NCI-H1417 treated with DMSO at 0.1 percent for 48 hours (cell line): ENCODE measurements around the gene GIGYF2.
"Not testable (repeated sequence)": the region's sequence is repeated elsewhere in the genome, so short reads cannot be mapped to it uniquely, and the experiment has no call there.

Experiments
- DNase-seq: peaks from one replicate; lab custom pipeline; 2025; lab: John Stamatoyannopoulos, UW

GIGYF2 gene

GRCh38 chr2:232892221-232892620, 195.1 kb downstream of the GIGYF2 start:
- no peak for DNase-seq

GRCh38 chr2:232892843-232893242, 195.7 kb downstream of the GIGYF2 start:
- DNase-seq = no peak

GRCh38 chr2:232893834-232894233, 196.7 kb downstream of the GIGYF2 start:
- no peak for DNase-seq

GRCh38 chr2:232894251-232894650, 197.1 kb downstream of the GIGYF2 start:
- no peak for DNase-seq

GRCh38 chr2:232894746-232895145, 197.6 kb downstream of the GIGYF2 start:
- no peak for DNase-seq

GRCh38 chr2:232896111-232896510, 199.0 kb downstream of the GIGYF2 start:
- no peak for DNase-seq

- no peak for DNase-seq
Observed at GRCh38 chr2:232896720-232897597, 199.8 kb downstream of the GIGYF2 start.

- DNase-seq = no peak
Observed at GRCh38 chr2:232897598-232898408, 200.7 kb downstream of the GIGYF2 start.

GRCh38 chr2:232898592-232899543, 201.7 kb downstream of the GIGYF2 start:
- no peak for DNase-seq

GRCh38 chr2:232900811-232901735, 203.9 kb downstream of the GIGYF2 start:
- DNase-seq = no peak

GRCh38 chr2:232901736-232902578, 204.8 kb downstream of the GIGYF2 start:
- DNase-seq = no peak

- DNase-seq = no peak
Observed at GRCh38 chr2:232903989-232904388, 206.9 kb downstream of the GIGYF2 start.

GRCh38 chr2:232906867-232907717, 210.0 kb downstream of the GIGYF2 start:
- DNase-seq = peak; percentile 53

- not testable (repeated sequence) for DNase-seq
Observed at GRCh38 chr2:232907718-232908085, 210.6 kb downstream of the GIGYF2 start.

GRCh38 chr2:232908695-232909094, 211.6 kb downstream of the GIGYF2 start:
- DNase-seq = no peak
